GM19023 (cell line): ENCODE data around the gene METTL27.
A peak's percentile ranks its signal among the peaks of the same experiment; 100 is the strongest.
"Not testable (repeated sequence)": the region's sequence is repeated elsewhere in the genome, so short reads cannot be mapped to it uniquely, and the experiment has no call there.

ENCODE experiments used
- ATAC-seq: cut with Tn5 transposase; IDR thresholded peaks from one replicate; pipeline ENCODE4 v1.9.1; 2021; ENCODE audit warnings: mild to moderate bottlenecking, moderate library complexity; ENCODE audit not compliant: unreplicated experiment

METTL27 gene, protein sequence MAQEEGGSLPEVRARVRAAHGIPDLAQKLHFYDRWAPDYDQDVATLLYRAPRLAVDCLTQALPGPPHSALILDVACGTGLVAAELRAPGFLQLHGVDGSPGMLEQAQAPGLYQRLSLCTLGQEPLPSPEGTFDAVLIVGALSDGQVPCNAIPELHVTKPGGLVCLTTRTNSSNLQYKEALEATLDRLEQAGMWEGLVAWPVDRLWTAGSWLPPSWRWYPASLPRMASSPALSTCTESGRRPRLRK

DNA sequence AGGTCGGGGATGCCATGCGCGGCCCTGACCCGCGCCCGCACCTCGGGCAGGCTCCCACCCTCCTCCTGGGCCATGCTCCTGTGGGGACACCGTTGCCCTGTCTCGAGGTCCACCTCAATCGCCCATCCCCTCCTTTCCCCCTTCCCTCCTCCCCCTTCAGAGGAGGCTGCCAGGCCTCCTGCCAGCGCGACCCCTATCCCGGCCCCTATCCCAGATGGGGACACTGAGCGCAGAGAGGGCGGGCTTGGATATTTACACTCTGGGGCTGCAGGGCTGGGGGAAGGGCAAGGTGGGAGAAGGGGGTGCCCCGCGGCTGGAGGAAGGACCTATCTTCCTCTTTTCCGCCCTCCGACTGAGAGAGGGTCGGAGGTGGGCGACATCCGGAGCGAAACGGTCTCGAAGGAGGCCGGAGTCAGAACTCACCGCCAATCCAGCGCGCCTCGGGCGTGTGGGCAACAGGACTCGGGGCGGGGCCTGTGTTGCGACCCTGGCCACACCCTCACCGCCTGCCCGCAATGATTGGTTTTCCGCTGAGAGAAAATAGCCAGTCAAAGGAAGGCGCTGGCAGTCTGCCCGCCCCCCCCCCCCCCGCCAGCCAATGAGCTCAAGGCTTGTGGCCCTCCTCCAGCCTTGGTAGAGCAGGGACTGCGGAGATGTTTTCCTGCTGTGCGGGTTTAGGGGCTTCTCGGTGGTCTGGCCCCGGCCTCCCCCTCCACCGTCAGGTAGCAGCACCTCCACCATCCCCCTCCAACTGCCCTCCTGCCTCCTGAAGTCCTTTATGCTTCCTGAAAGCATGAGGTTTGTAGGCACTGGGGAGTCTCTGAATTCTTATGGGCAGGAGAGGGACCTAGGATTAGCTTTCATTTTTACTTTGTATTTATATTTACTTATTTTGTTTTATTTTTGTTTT is at the start of gene METTL27:
TSS of gene METTL27 (minus strand) at position 450 of the 910 bp plus-strand sequence. CDS start at position 74, 376 bp downstream.
- peak; percentile 96 for ATAC-seq

DNA sequence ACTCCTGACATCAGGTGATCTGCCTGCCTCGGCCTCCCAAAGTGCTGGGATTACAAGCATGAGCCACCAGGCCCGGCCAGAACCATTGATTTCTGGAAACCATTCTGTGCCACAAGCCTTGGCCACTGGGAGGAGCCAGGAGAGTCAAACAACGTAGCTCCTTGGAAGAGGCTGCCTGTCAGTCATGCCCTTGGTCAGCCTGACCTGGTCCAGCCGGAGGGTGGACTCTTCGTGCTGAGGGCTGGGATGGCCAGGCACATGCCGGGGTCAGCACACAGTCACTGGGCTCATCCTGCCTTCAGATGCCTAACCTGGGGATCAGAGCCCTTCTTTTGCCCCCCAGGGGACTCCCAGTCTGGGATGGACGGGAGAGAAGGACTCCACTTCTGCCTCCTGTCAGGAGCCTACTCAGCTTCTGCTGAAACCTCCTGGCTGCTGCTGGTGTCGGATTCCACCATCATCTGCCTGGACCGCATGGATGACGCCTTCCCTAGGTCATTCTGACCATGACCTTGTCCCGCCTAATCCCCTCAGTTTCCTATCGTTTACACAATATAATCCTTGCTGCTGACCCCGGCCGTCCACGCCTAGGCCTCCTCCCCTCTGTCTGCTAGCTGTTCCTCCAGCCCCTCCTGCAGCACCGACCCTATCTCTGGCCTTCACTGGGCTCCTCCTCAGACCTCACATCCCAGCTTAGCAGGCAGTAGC is 49.0 kb upstream of the METTL27 start:
- no peak for ATAC-seq

DNA sequence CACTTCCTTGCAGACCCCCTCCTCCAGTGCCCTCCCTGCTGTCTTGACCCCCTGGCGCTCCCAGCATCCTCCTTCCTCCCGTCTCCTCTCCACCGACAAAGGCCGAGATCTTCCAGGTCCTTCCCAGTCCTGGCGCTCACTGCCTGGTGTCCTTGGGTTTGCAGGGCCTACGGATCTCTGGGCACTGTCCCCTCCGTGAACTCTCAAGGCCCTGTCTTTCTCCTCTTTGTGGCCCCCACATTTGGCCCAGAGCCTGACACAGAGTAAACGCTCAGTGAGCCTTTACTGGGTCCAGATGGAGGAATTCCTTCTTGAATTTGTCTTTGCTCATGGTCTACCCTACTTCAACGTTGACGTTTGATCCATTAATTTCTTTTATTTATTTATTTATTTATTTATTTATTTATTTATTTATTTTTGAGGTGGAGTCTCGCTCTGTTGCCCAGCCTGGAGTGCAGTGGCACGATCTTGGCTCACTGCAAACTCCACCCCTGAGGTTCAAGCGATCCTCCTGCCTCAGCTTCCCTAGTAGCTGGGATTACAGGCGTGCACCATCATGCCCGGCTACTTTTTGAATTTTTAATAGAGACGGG is 48.3 kb upstream of the METTL27 start:
- ATAC-seq, result no peak

DNA sequence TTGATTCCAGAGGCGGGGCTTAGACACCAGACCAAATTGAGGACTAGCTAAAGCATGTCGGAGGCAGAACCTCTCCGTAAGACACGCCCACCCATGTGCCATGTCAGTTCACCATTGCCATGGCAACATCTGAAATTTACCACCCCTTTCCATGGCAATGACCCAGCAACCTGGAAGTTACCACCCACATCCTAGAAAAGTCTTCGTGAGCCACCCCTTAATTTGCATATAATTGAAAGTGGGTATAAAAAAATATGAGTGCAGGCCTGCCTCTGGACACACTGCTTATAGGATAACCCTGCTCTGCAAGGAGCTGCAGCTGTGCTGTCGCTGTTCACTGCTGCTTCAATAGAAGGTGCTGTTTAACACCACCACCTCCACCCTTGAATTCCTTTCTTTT is 46.6 kb upstream of the METTL27 start:
- no peak for ATAC-seq

DNA sequence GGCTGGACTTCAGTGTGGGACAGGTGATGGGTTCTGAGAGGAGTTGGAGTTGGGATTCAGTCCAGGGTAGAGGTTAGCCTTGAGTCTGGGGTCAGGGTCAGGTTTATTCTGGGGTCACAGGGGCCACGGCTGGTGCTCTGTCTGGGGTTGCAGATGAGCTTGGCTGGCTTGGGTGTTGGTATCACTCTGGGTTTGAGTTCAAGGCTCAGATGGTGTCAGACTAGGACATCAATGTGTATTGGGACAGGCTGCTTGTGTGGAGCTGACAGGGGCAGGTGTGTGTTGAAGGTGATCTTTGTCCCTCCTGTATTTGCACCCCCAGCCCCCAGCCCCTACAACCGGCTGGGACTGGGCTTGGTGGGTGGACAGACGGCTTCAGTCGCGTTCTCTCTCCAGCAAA is 45.4 kb upstream of the METTL27 start:
- ATAC-seq, result no peak

DNA sequence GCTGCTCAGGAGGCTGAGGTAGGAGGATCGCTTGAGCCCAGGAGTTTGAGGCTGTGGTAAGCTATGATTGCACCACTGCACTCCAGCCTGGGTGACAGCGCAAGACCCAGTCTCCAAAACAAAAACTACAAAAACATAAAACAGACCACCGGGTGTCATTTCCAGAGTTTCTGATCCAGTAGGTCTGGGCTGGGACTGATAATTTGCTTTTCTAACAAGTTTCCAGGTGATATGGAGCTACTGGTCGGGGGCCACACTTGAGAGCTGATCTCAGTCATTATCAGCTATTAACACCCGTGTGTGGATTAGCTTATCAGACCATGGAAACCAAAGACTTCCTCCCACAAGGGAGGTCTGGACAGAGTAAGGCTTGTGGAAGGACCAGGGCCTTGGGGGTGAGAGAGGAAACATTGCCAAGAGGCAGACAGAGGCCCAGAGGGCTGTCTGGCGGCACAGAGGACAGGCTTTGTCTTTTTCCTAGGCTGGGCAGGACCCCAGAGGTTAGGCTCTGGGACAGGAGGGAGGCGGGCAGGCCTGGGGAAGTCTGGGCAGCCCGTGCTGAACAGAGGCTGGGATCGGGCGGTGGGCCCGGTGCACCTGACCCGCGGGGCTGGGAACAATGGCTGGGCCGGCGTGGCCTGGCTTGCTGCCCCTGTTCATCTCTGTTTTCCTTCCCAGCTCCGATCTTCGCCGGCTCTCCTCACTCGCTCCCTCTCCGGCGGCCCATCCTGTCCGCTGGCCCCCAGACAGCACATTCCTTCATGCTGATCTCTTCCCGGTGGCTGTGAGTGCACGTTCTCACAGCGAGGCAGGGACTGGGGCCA is 43.9 kb upstream of the METTL27 start:
- no peak for ATAC-seq

DNA sequence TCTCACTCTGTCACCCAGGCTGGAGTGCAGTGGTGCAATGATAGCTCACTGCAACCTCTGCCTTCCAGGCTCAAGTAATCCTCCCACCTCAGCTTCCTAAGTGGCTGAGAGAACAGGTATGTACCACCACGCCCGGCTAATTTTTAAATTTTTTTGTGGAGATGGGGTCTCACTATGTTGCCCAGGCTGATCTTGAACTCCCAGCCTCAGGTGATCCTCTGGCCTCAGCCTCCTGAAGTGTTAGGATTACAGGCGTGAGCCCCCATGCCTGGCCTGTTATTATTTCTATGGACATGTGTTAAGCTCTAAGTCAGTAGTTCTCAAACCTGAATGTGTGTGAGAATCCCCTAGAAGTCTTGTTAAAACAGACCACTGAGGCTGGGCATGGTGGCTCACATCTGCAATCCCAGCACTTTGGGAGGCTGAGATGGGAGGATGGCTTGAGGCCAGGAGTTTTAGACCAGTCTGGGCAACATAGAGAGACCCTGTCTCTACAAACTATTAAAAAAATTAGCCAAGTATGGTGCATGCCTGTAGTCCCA is 43.2 kb upstream of the METTL27 start:
- no peak for ATAC-seq

DNA sequence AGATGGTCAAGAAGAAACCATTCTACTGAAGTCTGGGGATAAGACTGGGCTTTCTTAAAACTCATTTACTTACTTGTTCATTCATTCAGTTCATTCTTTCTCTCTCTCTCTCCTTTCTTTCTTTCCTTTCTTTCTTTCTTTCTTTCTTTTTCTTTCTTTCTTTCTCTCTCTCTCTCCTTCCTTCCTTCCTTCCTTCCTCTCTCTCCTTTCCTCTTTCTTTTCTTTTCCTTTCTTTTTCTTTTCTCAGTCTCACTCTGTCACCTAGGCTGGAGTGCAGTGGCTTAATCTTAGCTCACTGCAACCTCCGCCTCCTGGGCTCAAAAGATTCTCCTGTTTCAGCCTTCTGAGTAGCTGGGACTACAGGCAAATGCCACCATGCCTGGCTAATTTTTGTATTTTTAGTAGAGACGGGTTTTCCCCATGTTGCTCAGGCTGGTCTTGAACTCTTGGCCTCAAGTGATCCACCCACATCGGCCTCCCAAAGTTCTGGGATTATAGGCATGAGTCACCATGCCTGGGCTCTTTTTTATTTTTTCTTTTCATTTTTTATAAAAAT is 42.6 kb upstream of the METTL27 start:
- not testable (repeated sequence) for ATAC-seq

DNA sequence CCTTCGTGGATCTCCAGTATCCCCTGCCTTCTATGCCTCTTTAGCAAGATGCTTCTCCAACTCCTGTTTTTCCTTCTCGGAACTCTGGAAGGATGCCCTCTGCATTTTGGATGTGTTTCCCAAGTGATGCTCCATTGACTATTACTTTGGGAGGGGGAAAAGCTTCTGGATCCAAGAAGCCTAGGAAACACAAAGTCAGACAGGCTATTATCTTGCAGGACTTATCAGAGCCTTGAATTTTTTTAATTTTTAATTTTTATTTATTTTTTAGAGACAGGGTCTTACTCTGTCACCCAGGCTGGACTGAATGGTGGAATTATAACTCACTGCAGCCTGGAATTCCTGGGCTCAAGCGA is 39.7 kb upstream of the METTL27 start:
- no peak for ATAC-seq

DNA sequence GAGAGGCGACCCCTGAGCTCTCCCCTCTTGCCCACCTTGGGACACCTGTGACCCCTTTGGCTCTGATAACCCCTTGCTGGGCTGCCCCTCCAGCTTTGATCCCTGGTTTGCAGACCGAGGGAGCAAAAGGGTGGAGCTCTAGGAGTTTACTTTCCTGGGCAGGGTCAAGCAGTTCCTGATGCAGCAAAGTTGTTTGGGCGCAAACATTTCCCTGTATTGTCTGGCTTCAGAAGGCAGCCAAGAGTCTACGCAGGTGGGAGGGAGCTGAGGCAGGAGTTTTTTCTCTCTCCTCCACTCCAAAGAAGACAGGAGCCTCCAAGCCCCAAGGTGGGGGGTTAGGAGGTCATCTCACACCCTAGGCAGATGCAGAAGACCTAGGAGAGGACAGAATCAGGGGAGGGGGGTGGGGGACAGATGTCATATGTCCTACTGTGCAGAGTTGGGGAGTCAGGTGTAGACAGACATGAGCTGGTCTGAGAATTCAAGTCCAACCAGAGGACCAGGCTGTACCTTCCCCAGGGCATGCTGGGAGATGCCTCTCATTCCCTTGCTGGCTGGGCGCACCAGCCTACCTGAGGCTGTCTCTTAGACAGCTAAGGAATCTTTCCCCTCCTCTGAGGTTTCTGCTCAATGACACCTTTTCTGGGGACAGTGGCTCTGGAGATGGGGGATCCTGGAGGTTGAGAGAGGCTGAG is 39.2 kb upstream of the METTL27 start:
- no peak for ATAC-seq

DNA sequence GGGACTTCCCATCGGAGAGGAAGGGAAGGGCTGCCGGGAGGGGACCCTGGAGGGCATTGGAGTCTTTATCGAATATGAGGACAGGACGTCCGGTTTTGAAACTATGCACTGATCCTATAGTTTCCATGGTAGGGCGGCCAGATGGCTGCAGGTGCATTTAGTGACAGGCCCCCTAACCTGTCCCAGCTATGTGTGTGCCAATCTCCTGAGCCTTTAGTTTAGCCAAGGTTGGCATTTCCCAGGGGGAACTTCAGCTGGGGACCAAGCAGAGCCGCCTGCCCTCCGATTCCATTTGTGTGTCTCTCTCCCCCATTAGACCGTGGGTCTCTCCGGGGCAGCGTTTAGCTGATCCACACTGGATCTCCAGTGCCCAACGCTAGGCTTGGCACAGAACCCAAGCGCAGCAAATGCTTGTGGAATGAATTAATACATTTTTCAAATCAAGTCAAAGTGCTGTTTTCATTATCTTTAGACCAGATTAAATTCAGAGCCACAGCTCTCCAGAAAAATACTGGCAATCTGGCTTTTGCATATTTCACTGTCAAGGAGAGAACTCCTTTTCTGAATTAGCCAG is 38.5 kb upstream of the METTL27 start:
- no peak for ATAC-seq

DNA sequence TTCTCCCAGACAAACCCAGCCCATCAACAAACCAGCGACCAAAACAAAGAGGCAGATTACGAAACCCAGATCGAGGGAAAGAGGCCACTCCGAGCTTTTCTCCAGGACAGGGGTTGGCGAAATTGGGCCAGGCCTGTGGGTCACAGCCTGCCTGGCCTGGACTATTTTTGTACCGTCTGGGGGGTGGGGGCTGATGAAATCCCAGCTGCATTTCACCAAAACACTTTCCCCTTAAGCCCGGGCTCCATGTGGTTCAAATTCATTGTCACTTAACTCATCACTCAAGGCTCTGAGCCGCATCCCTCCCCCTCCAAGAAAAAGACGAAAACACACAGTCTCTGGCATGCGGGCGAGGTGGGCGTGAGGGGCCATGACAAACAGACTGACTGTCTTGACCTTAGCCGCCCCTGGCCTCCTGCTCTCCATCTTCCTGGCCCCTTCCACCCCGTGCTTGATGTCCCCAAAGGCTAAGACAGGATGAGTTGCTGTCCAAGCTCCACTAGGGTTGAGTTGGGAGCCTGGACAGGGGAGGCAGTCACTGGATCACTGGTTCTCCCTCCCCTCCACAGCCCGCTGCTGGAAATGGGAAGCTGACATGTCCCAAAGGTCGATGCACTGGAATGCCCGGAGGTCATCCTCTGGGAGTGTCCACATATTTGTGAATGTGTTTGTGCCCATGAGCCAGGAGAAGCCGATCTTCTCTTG is 37.8 kb upstream of the METTL27 start:
- ATAC-seq, result no peak

DNA sequence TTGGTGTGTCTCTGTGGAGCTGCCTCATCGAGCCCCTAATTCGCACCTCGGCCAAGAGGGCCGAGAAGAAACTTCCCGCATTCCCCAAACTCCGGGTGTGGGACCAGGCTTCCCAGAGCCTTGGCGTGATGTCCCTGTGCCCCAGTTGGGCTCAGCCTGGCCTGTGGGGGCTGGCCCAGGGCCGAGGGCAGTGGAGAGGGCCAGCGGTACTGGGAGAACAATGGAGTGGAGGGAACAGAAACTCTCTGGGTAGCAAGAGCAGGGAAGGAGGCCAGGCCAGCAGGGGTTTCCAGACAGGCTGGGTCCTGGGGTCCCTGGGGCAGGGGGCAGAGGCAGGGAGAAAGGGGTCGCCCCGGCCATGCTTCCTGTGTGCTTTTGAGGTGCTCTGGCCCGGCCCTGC is 34.7 kb upstream of the METTL27 start:
- no peak for ATAC-seq

DNA sequence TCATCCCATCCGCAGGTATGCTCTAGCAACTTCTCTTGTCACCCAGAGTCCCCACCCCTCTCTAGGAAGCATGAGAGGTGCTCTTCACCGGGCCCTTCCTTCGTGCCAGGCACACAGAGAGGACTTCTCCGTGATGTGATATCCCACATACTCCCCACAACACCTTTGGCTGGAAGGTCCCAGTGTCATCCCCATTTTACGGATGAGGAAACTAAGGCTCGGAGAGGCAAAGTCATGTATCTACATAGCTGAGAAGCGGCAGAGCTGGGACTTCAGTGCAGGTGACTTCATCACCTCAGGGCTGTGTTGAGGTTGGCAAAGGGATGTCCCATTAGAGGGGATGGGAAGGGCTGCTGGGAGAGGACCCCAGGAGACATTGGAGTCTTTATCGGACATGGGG is 34.0 kb upstream of the METTL27 start:
- ATAC-seq, result no peak

DNA sequence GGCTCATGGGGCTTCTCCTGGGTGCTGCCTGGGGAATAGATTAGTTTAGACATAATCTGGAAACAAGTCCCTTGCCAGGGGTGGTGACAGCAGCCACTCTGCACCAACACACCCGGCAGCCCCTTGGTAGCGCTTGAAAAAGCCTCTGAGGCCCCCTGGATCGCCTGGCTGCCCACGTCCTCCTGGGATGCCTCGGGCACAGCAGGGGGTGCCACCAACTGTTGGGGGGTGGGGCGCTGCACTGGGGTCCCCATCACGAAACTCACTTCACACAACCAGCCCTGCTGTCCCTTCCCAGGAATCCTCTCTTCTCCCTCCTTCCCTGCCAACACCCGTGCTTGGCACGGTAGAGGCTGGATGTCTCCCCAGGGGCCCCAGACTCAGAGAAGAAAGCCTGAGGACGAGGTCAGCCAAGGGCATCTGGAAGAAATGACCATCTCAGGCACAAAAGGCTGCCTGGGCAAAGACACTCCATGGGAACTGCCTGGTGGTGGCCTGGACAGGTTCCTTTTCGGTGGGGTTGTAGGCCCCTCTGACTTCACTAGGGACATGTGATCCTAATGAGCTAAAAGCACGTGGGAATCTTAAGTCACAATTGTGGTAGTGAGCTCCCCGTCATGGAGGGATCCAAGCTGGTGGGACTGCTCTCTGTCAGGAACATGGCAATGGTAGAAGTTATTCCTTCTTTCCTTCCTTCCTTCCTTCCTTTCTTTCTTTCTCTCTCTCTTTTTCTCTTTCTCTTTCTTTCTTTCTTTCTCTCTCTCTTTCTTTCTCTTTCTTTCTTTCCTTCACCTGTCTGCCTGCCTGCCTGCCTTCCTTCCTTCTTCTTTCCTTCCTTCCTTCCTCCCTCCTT is 30.0 kb upstream of the METTL27 start:
- no peak for ATAC-seq

DNA sequence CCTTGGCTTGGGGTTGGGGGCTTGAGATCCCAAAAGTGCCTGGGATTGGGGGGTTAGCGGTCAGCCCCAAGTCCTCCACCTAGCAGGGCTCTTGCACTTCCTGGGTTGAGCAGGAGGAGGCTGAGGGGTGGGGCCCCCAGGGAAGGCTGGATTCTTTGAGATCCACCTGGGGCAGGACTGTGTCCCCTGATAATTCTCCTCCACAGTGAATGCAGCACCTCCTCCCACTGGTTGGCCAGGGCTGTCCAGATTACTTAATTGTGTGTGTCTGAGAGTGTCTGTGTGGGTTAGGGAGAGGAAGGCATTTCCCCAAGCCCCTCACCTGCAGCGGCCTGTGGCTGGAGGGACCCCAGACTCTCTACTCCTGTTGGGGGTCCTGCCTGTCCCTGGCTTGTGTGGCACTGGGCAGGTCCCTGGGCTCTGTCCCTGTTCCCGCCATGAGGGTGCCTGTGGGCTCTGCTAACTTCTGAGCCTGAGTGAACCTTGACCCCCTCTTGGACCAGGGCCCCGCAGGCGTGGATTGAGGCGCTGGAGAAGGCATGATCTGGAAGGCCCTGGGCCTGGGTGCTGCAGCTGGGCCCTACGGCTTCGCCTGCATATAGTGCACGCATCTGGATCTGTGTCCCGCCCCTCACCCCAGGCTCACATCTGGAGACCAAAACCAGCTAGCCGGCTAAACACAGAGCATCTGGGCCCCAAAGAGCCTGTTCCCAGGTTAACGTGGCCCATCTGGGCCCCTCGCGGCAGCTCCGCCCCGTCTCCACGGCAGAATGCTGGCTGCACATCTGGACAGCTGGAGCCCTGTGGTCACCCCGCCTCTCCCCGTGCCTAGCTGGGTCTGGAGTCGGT is 29.1 kb upstream of the METTL27 start:
- ATAC-seq, result no peak
